HEK293T (cell line): Measurements from ENCODE around the gene SLMAP.

Source experiments
- BHLHE40 ChIP-seq: fragments of 450-650 bp; IDR thresholded peaks from 2 replicates; pipeline ENCODE4 v1.6.1; 2016; ENCODE audit warnings: mild to moderate bottlenecking, moderate library complexity, borderline replicate concordance
- FOXA1 ChIP-seq: fragments of 450-650 bp; IDR thresholded peaks from 2 replicates; pipeline ENCODE4 v1.6.1; 2016; ENCODE audit warnings: mild to moderate bottlenecking
- FOXK2 ChIP-seq: fragments of 450-650 bp; IDR thresholded peaks from 2 replicates; pipeline ENCODE4 v1.6.1; 2016; ENCODE audit warnings: mild to moderate bottlenecking
- HDGF ChIP-seq: fragments of 450-650 bp; IDR thresholded peaks from 2 replicates; pipeline ENCODE4 v1.6.1; 2017; ENCODE audit warnings: antibody characterized with exemption, borderline replicate concordance
- SP1 ChIP-seq: fragments of 450-650 bp; IDR thresholded peaks from 2 replicates; pipeline ENCODE4 v1.6.1; 2017
- TARDBP ChIP-seq: fragments of 450-650 bp; IDR thresholded peaks from 2 replicates; pipeline ENCODE4 v1.6.1; 2016

DNA sequence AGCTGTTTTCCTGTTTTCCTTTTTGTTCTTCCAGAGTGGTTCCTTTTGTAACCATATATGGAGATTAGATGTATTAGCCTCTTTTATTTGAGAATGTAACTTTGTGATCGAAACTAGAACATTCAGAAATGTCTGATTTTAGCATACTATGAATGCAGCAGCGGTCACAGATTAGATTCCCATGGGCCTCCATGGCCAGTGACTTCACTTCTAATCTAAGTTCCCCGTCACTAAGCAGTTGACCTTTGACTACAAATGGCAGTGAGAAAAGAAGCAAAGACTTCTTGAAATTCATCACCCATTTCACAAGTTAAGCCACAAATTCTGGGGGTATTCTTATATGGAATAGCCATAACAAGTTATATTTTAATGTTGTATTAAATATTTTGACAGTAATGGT lies 137.6 kb downstream of the SLMAP start:
- TF ChIP-seq TARDBP, result no peak
- TF ChIP-seq SP1, result no peak
- no peak for TF ChIP-seq HDGF
- no peak for TF ChIP-seq FOXK2
- no peak for TF ChIP-seq BHLHE40
- no peak for TF ChIP-seq FOXA1
